Tibial nerve (tissue), 4 donors: ENCODE data around the gene MC1R. TPM values are rescaled to one million over a fixed set of nuclear protein-coding genes. Genes with fewer than 3 reads are reported as not detected.
A peak's percentile ranks its signal among the peaks of the same experiment; 100 is the strongest.

Experiments used
- DNase-seq, 2 donors: peaks; one replicate each; pipeline ENCODE4 v3.0.0-alpha.2; 2019; ENCODE audit warnings: low spot score in 2 of 2
- H3K27ac ChIP-seq, 4 donors: fragments of 200-600 bp; sonication (generic) in 3 of 4; one replicate each; pipeline ENCODE4 v1.5.1; 2017 to 2019; ENCODE audit warnings: mild to moderate bottlenecking in 1 of 4
- H3K27me3 ChIP-seq, 2 donors: fragments of 200-600 bp; sonication (generic) in 1 of 2; one replicate each; pipeline versions ENCODE4 v1.5.1 to v1.6.0; 2017 to 2019
- H3K36me3 ChIP-seq, 3 donors: fragments of 200-600 bp; sonication (generic); one replicate each; pipeline ENCODE4 v1.5.1; 2018 to 2019
- H3K4me1 ChIP-seq, 4 donors: fragments of 200-600 bp; sonication (generic) in 3 of 4; one replicate each; pipeline ENCODE4 v1.5.1; 2017 to 2019
- H3K4me3 ChIP-seq, 4 donors: fragments of 200-600 bp; sonication (generic) in 3 of 4; one replicate each; pipeline ENCODE4 v1.5.1; 2017 to 2019; ENCODE audit warnings: mild to moderate bottlenecking in 1 of 4, moderate library complexity in 1 of 4
- H3K9me3 ChIP-seq, 4 donors: fragments of 200-600 bp; sonication (generic) in 3 of 4; one replicate each; pipeline ENCODE4 v1.5.1; 2017 to 2019
- CTCF ChIP-seq, 5 experiments: fragments of 200-600 bp in 3 of 5; fragments of 450-650 bp in 2 of 5; sonication (generic) in 3 of 5; IDR thresholded peaks; one replicate each; pipeline ENCODE4 v1.5.1; 2016 to 2019; ENCODE audit warnings: antibody characterized with exemption in 5 of 5, mild to moderate bottlenecking in 3 of 5, moderate library complexity in 2 of 5
- EP300 ChIP-seq, 2 donors: sonication (generic); formaldehyde crosslinking; IDR thresholded peaks; one replicate each; pipeline ENCODE4 v1.6.1; 2017; ENCODE audit warnings: antibody characterized with exemption in 2 of 2, mild to moderate bottlenecking in 1 of 2
- POLR2A ChIP-seq, 2 donors: fragments of 450-650 bp; IDR thresholded peaks; one replicate each; pipeline ENCODE4 v1.6.1; 2017; ENCODE audit warnings: antibody characterized with exemption in 2 of 2, mild to moderate bottlenecking in 2 of 2, moderate library complexity in 2 of 2
- WGBS, 2 donors: methylation state at CpG; one replicate each; pipeline ENCODE4 v1.1.5; 2018; 5-methylcytosine and 5-hydroxymethylcytosine counted together
- total RNA-seq, 4 donors: library from RNA; depleted of rRNA; stranded (reverse); fragments of >200 nt; gene quantifications; one replicate each; pipeline ENCODE4 v1.1.0, GENCODE V29; 2016

MC1R gene
- total RNA-seq, 4 donors from 2014 or later: 3.3 to 15.7 (median 6.9) TPM

- 88 to 89% methylated on average over 28 of the region's 28 CpGs for WGBS, 2 donors
Measured at GRCh38 chr16:89883346-89884040, 35.2 kb upstream of the MC1R start.

GRCh38 chr16:89884041-89884421 lies 34.6 kb upstream of the MC1R start:
- no peak for DNase-seq
- TF ChIP-seq CTCF (IDR thresholded peaks at IDR 0.05) (no peak), EP300 (IDR thresholded peaks at IDR 0.05) (no peak)
- H3K36me3 ChIP-seq: peaks cover 11 to 96% (median 39%) of the 10 kb centered on the region in 3 donors
- no peak overlapping the region for H3K4me3 ChIP-seq
- H3K27ac ChIP-seq: no peak overlapping the region
- H3K27me3 ChIP-seq: no peaks in the 10 kb centered on the region
- 88 to 95% methylated on average over 8 of the region's 8 CpGs for WGBS, 2 donors
- H3K9me3 ChIP-seq: no peaks in the 10 kb centered on the region
- H3K4me1 ChIP-seq: peaks cover 0 to 4% (median 0%) of the 10 kb centered on the region in 4 donors

More at GRCh38 chr16:89883346-89884040, 35.2 kb upstream of the MC1R start:
- DNase-seq: no peak
- Histone ChIP-seq H3K27ac (no peak overlapping the region), H3K4me3 (no peak overlapping the region), H3K4me1 (peaks cover 0 to 4% (median 0%) of the 10 kb centered on the region in 4 donors), H3K9me3 (no peaks in the 10 kb centered on the region), H3K27me3 (no peaks in the 10 kb centered on the region), H3K36me3 (peaks cover 11 to 96% (median 37%) of the 10 kb centered on the region in 3 donors)
- TF ChIP-seq EP300 (IDR thresholded peaks at IDR 0.05): no peak
- no peak for TF ChIP-seq POLR2A (IDR thresholded peaks at IDR 0.05)

- TF ChIP-seq CTCF (IDR thresholded peaks at IDR 0.05): no peak
- no peak for TF ChIP-seq POLR2A (IDR thresholded peaks at IDR 0.05)
- TF ChIP-seq EP300 (IDR thresholded peaks at IDR 0.05): no peak
- 93 to 95% methylated on average over 14 of the region's 14 CpGs for WGBS, 2 donors
- H3K4me1 ChIP-seq: peaks cover 0 to 23% (median 0%) of the 10 kb centered on the region in 4 donors
- no peak overlapping the region for H3K27ac ChIP-seq
- no peak for DNase-seq
- H3K36me3 ChIP-seq: peaks cover 11 to 100% (median 55%) of the 10 kb centered on the region in 3 donors
- no peak overlapping the region for H3K4me3 ChIP-seq
- no peaks in the 10 kb centered on the region for H3K27me3 ChIP-seq
- no peaks in the 10 kb centered on the region for H3K9me3 ChIP-seq
Measured at GRCh38 chr16:89887243-89887642, 31.4 kb upstream of the MC1R start.

GRCh38 chr16:89890200-89890599 lies 28.5 kb upstream of the MC1R start:
- peaks cover 7 to 100% (median 46%) of the 10 kb centered on the region in 3 donors for H3K36me3 ChIP-seq
- 61 to 73% methylated on average over 9 of the region's 9 CpGs for WGBS, 2 donors
- TF ChIP-seq CTCF (IDR thresholded peaks at IDR 0.05) (no peak), POLR2A (IDR thresholded peaks at IDR 0.05) (no peak), EP300 (IDR thresholded peaks at IDR 0.05) (no peak)
- H3K27me3 ChIP-seq: no peaks in the 10 kb centered on the region
- peak overlapping the region in 2 of 4 donors; percentile 42 to 81 for H3K27ac ChIP-seq
- no peak for DNase-seq
- H3K4me1 ChIP-seq: peaks cover 0 to 23% (median 0%) of the 10 kb centered on the region in 4 donors
- H3K4me3 ChIP-seq: no peak overlapping the region
- no peaks in the 10 kb centered on the region for H3K9me3 ChIP-seq

- no peaks in the 10 kb centered on the region for H3K27me3 ChIP-seq
- H3K4me3 ChIP-seq: no peak overlapping the region
- 28 to 50% methylated on average over 7 to 16 of the region's 16 CpGs for WGBS, 2 donors
- H3K9me3 ChIP-seq: no peaks in the 10 kb centered on the region
- H3K4me1 ChIP-seq: peaks cover 0 to 23% (median 0%) of the 10 kb centered on the region in 4 donors
- H3K36me3 ChIP-seq: peaks cover 7 to 100% (median 52%) of the 10 kb centered on the region in 3 donors
- TF ChIP-seq CTCF (IDR thresholded peaks at IDR 0.05) (no peak), EP300 (IDR thresholded peaks at IDR 0.05) (peak in 1 of 2 donors; percentile 59), POLR2A (IDR thresholded peaks at IDR 0.05) (no peak)
- DNase-seq: no peak
- H3K27ac ChIP-seq: peak overlapping the region; percentile 18 to 81 (median 52)
Measured at GRCh38 chr16:89890886-89891657, 27.6 kb upstream of the MC1R start.
